ENCODE results near the gene RPTOR. TPM values are rescaled to one million over a fixed set of nuclear protein-coding genes. Genes with fewer than 3 reads are reported as not detected.

The RPTOR gene
- total RNA-seq, 2 experiments from 2014 or later = 48.1 to 87.8 TPM

- Histone ChIP-seq H3K4me2 (ENCODE audit: low read length) (no peak overlapping the region), H3K4me3 (ENCODE audit: low read depth, low read length, poor library complexity, severe bottlenecking) (no peak overlapping the region), H3K79me2 (ENCODE audit: insufficient read depth, low read depth, low read length) (no peaks in the 10 kb centered on the region), H3K4me1 (ENCODE audit: insufficient read depth, low read length, poor library complexity, severe bottlenecking) (no peaks in the 10 kb centered on the region), H3K27ac (ENCODE audit: low read depth, low read length, poor library complexity, severe bottlenecking) (no peak overlapping the region), H3K9me3 (ENCODE audit: low read length) (no peaks in the 10 kb centered on the region), H3K36me3 (ENCODE audit: insufficient read depth, low read length) (no peaks in the 10 kb centered on the region), H2AFZ (ENCODE audit: low read length) (no peak overlapping the region), H4K20me1 (ENCODE audit: insufficient read depth, low read length) (no peaks in the 10 kb centered on the region), H3K9me2 (ENCODE audit: insufficient read depth, low read length) (no peaks in the 10 kb centered on the region)
- ChIA-PET CTCF (ENCODE audit: unreplicated experiment) (no interaction called here), POLR2A (no interaction called here)
- TF ChIP-seq CTCF (conservative IDR thresholded peaks at IDR 0.05; ENCODE audit: low read length) (peak; percentile 95), EZH2phosphoT487 (IDR thresholded peaks at IDR 0.05; ENCODE audit: borderline replicate concordance, low read depth, low read length) (no peak)
- peak; percentile 51 for DNase-seq (ENCODE audit: low spot score)
- intact Hi-C loops (cut with micrococcal nuclease; ENCODE audit: unreplicated experiment) = loop anchor here (1.0 to 2.0 kb wide), 2 partner anchors 406 to 554 kb away; no protein-coding TSS in a partner anchor
- BruUV-seq (replicated peaks) = no TSS peak
Measured at GRCh38 chr17:80981062-80981902, 436.6 kb downstream of the RPTOR start.

- CTCF ChIA-PET (ENCODE audit: unreplicated experiment) = no interaction called here
- TF ChIP-seq EZH2phosphoT487 (IDR thresholded peaks at IDR 0.05; ENCODE audit: borderline replicate concordance, low read depth, low read length) (no peak), CTCF (conservative IDR thresholded peaks at IDR 0.05; ENCODE audit: low read length) (no peak)
- Histone ChIP-seq H3K4me3 (ENCODE audit: low read depth, low read length, poor library complexity, severe bottlenecking) (no peak overlapping the region), H3K4me2 (ENCODE audit: low read length) (no peak overlapping the region), H3K79me2 (ENCODE audit: insufficient read depth, low read depth, low read length) (no peaks in the 10 kb centered on the region), H3K27ac (ENCODE audit: low read depth, low read length, poor library complexity, severe bottlenecking) (no peak overlapping the region), H3K9me3 (ENCODE audit: low read length) (no peaks in the 10 kb centered on the region), H3K9me2 (ENCODE audit: insufficient read depth, low read length) (no peaks in the 10 kb centered on the region), H4K20me1 (ENCODE audit: insufficient read depth, low read length) (no peaks in the 10 kb centered on the region), H3K36me3 (ENCODE audit: insufficient read depth, low read length) (no peaks in the 10 kb centered on the region), H2AFZ (ENCODE audit: low read length) (no peak overlapping the region), H3K4me1 (ENCODE audit: insufficient read depth, low read length, poor library complexity, severe bottlenecking) (no peaks in the 10 kb centered on the region)
- no TSS peak for BruUV-seq (replicated peaks)
- DNase-seq (ENCODE audit: low spot score) = no peak
- intact Hi-C loops (cut with micrococcal nuclease; ENCODE audit: unreplicated experiment) = loop anchor here (1.0 to 2.0 kb wide), 2 partner anchors 407 to 555 kb away; no protein-coding TSS in a partner anchor
- POLR2A ChIA-PET = no interaction called here
Measured at GRCh38 chr17:80981929-80982425, 437.3 kb downstream of the RPTOR start.

GRCh38 chr17:80982426-80982974 lies 437.9 kb downstream of the RPTOR start:
- DNase-seq (ENCODE audit: low spot score) = no peak
- intact Hi-C loops (cut with micrococcal nuclease; ENCODE audit: unreplicated experiment) = no loop called here
- CTCF ChIA-PET (ENCODE audit: unreplicated experiment) = no interaction called here
- Histone ChIP-seq H4K20me1 (ENCODE audit: insufficient read depth, low read length) (no peaks in the 10 kb centered on the region), H3K36me3 (ENCODE audit: insufficient read depth, low read length) (no peaks in the 10 kb centered on the region), H3K4me2 (ENCODE audit: low read length) (no peak overlapping the region), H3K9me2 (ENCODE audit: insufficient read depth, low read length) (no peaks in the 10 kb centered on the region), H3K4me3 (ENCODE audit: low read depth, low read length, poor library complexity, severe bottlenecking) (no peak overlapping the region), H3K4me1 (ENCODE audit: insufficient read depth, low read length, poor library complexity, severe bottlenecking) (no peaks in the 10 kb centered on the region), H2AFZ (ENCODE audit: low read length) (no peak overlapping the region), H3K27ac (ENCODE audit: low read depth, low read length, poor library complexity, severe bottlenecking) (no peak overlapping the region), H3K9me3 (ENCODE audit: low read length) (no peaks in the 10 kb centered on the region), H3K79me2 (ENCODE audit: insufficient read depth, low read depth, low read length) (no peaks in the 10 kb centered on the region)
- TF ChIP-seq EZH2phosphoT487 (IDR thresholded peaks at IDR 0.05; ENCODE audit: borderline replicate concordance, low read depth, low read length) (no peak), CTCF (conservative IDR thresholded peaks at IDR 0.05; ENCODE audit: low read length) (no peak)
- POLR2A ChIA-PET = no interaction called here
- BruUV-seq (replicated peaks) = no TSS peak

Data from OCI-LY7 (cell line).